LoVo (cell line): ENCODE measurements around the gene OVAAL.
"Not testable (repeated sequence)": the region's sequence is repeated elsewhere in the genome, so short reads cannot be mapped to it uniquely, and the experiment has no call there.

Experiments used
- DNase-seq: peaks from one replicate; pipeline ENCODE4 v3.0.0-alpha.2; 2016; ENCODE audit warnings: low spot score

OVAAL gene

DNA sequence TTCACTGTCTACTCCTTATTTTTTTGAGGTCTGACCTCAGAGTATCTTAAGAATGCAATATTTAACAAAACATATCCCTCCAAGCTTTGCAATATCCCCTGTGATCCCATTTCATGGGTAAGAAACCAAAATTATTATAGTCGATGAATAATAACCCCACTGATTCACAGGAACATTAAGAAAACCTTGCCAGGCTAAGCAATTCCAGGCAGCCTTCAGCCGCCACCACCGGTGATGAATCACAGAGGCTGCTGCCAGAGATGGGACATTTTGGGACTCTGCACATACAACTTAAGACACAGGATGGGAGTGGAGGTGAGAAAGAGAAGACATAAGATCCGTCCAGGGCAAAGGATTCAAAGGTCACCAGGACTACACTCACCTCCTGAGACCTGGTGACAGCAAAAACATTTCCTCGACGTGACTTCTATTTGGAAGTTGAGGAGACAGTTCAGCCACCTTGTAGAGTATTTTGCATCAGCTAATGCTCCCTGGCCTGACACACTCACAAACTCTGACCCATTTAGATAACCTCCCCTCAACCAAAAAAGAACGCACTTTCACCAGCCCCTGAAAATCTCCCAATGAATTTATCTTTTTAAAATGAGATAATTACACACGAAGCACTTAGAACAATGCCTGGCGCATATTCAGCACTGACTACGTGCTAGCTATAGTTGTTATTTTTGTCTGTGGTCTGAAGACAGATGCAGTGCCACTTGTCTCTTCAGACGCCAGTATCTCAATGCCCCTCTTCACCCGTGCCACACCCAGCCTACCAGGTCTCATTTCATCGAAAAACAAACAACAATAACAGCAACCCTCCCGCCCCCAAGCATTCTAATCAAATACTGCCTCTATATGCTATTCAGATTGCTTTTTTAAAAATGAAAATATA is 17.8 kb upstream of the OVAAL start:
- no peak for DNase-seq

DNA sequence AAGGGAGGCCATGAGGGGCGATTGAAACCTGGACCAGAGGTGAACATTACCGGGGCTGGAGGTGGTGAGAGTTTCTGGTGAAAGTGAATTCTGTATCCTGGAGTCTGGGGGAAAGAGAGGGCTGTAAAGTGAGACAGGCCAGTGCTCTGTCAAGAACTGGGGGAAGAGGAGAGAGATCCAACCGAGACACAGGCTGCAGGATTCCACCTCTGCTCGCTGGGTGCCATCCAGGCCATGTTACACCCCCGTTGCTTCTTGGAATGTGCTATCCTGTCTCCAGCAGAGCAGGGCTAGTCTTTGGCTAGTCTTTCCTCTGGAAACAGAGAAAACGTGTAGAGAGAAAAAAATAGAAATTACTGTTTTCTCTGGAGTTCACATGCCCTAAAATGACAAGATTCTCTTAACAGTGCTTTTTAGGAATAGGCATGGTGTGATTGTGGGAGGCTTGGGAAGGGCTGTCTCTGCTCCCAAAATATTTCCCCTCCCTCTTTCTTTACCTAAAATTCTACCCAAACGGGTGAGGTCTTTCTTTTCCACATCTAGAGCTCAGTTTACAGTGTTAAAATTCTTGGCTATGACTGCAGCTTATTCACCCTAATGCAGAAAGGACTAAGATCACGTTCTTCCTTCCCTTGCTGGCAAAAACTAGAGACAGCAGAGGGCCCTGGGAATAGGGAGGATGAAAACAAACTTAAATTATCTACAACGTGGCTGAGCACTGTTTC is 16.5 kb upstream of the OVAAL start:
- no peak for DNase-seq

- no peak for DNase-seq
These were observed 16.0 kb upstream of the OVAAL start for GRCh38 chr1:180542838-180543145.

- DNase-seq, result no peak
These were observed 14.7 kb upstream of the OVAAL start for GRCh38 chr1:180544050-180544449.

DNA sequence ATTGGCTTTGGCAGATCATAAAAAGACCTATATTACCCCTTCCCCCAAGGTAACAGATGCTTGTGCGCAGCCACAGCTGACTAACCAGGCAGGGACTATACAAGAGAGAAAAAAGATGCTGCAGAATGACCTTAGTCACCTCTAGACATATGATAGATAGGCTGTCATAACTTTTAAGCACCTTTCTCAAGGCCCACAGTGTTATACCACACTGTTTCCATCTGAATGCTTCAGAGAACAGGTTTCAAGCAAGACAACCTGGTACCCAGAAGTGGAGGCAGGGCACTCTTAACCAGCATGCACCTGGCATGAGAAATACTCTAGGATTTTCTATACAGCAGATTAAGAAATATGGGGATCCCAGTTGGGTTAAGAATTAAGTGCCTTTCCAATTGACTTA is 12.8 kb upstream of the OVAAL start:
- DNase-seq, result no peak

DNA sequence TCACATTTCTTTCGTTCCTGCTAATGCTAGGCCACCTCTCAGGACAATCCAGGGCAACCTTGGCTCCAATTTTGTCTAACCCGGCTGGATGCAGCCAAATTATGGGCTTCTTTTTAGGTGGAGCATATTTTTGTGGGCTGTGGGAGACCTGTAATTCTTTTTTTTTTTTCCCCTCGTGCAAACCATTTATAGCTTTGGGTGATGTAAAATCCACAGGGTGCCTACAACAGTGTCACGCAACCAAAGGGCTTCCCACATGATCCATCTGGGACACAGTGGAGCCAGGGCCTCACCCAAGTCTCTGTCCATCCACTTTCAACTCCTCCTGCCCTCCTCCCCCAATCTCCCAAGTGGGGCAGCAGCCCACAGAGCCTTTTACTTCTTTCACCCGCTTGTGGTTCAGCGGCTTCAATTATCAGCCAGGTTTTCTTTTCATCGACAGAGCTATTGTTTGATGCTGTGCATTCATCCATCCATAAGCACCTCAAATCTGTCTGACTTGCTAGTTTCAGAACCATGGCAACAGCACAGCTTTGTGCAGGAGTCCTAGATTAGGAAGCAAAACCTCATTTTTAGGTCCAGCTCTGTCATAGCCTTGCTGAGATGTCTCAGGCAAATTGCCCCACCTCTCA is 10.0 kb upstream of the OVAAL start:
- DNase-seq, result no peak

- not testable (repeated sequence) for DNase-seq
These were observed 9.0 kb upstream of the OVAAL start for GRCh38 chr1:180549770-180550169.

DNA sequence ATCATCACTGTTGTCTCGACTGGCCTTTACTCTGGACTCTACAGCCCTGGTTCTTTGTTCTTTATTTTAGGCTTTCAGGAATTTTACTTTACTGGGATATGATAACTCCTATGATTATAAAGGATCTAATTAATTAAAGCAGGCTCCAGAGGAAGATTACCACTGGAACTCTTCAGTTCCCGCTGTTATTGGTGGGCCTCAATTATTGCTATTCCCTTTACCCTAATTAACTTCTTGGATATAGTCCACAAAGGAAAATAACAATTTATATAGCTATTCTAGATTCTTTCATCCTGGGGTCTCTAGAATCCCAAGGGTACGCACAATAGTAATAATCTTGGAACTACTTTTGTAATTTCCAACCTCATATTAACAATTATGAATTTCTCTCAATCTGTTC is 8.5 kb upstream of the OVAAL start:
- no peak for DNase-seq

DNA sequence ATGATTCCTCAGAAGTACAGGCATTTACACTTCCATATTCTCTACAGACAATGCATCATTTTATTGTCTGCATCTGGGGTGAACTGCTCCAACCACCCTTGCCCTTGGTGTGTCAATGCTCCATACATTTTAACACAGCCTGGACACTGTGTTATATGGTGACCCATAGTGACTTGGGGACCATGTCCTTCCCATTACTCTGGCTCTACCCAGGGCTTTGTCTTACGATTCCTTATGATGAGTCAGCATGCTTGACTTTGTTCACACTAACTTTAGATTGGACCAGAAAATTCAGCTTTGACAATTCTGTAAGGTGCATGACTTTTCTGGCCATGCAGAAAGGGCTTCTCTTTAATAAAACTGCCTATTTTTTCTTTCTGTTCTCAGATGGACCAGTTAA is 6.8 kb upstream of the OVAAL start:
- DNase-seq, result no peak

DNA sequence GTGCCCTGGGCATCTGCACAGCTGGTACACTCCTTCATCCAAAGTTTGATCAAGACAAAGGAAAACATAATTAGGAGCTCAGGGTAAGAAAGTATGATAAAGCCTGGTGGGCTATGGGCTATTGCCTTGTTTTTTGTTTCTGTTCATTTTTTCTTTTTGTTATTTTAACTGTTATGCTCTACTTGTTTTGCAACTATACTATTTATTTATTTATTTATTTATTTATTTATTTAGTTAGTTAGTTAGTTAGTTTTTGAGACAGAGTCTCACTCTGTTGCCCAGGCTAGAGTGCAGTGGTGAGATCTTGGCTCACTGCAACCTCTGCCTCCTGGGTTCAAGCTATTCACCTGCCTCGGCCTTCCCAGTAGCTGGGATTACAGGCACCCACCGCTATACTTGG is 5.7 kb upstream of the OVAAL start:
- DNase-seq, result not testable (repeated sequence)

GRCh38 chr1:180555411-180555810 is 3.4 kb upstream of the OVAAL start:
- DNase-seq, result no peak

DNA sequence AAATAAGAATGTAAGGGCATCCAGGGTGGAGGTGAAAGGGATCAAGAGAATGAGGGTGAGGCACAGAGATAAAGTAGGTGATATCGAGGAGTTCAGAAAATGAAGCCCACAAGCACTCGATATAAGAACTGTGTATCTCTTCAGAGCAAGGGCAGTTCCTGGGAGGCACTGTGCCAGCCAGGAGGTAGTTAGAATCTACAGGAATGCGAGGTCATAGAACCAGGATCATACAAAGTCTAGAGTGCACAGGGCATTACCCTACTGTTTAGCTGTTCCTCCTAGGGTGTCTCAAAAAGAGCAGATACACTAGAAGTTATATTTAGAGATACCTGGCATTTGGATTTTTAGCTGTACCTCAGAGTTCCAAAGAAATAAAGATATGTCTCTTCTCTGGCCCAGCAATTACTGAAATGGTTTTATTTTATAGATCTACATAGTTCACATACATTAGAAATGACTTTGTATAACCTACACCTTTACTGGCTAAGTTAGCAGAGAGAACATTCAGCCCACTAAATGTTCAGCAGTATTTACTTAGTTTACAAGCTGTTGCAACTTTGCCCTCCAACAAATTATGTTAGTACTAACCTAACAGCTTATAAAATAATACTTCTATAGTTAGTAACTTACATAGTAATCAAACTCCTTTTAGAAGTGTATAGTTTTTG is 1.6 kb downstream of the OVAAL start:
- DNase-seq, result peak; percentile 35

- peak; percentile 31 for DNase-seq
These were observed 2.3 kb downstream of the OVAAL start for GRCh38 chr1:180560868-180561600.

DNA sequence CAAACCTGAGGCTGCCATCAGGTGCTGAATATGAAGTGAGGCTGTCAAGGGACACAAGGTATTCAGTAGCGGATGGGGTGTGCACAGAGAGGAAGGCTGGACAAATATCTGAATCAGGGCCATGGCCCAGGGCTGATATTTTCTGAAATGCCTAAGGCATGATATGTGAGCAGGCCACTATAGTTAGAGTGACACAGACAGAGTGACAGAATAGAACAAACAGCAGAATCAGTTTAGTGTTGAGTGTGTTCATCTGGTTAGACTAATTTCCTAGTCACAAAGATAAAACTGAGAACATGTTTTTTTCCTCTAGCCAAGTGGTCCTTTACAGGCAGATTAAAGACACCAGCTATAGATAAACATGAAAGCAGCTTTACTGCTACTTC is 3.9 kb downstream of the OVAAL start:
- no peak for DNase-seq

DNA sequence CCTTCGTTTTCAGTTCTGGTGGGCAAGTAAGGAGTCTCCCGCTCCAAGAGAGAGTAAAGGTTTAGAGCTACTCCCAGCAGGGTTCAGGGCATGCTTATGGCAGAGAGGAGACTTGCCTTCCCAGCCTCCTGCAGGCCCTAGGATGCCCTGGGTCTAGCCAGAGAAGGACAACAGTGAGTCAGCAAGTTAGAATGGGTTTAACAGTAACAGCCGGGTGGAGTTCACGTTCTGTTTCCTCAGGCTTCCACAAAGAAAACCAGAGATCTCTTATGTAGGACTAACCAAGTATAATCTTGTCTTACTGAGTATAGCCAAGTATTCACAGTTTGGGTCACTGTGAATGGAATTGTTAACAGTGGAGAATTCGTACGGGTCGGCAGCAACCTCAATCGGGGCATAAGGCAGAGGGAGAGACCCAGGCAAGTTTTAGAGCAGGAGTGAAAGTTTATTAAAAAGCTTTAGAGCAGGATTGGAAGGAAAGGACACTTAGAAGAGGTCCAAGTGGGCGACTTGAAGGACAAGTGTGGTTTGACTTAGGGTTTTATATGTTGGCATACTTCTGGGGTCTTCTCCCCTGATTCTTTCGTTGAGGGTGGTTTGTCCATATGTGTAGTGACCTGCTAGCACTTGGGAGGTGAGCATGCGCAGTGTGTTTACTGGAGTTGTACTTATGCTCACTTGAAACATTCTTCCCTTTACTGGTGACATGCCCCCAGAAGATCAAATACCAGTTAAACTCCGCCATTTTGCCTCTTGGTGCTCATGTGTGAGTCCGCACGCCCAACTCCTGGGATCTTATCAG is 4.5 kb downstream of the OVAAL start:
- peak; percentile 48 for DNase-seq

GRCh38 chr1:180565121-180565871 is 6.5 kb downstream of the OVAAL start:
- DNase-seq, result no peak

- DNase-seq, result no peak
These were observed 7.3 kb downstream of the OVAAL start for GRCh38 chr1:180566026-180566425.

- DNase-seq, result no peak
These were observed 7.7 kb downstream of the OVAAL start for GRCh38 chr1:180566495-180566894.

GRCh38 chr1:180567654-180568053 is 8.9 kb downstream of the OVAAL start:
- DNase-seq, result no peak

GRCh38 chr1:180568184-180568583 is 9.4 kb downstream of the OVAAL start:
- DNase-seq, result no peak
